GM12875 (cell line): Measurements from ENCODE around the gene AGO3.

ENCODE experiments used
- H3K4me3 ChIP-seq: one replicate; pipeline ENCODE4 v1.5.1; 2011; ENCODE audit warnings: low read depth, low read length, control low read depth
- TF ChIP-seq, protein P1 (sequence below): IDR thresholded peaks from 2 replicates; pipeline ENCODE4 v1.5.1; 2011; ENCODE audit warnings: low read depth, mild to moderate bottlenecking, control low read depth, inconsistent platforms, low read length, moderate library complexity, borderline replicate concordance; ENCODE audit not compliant: insufficient read depth

Gene AGO3

DNA sequence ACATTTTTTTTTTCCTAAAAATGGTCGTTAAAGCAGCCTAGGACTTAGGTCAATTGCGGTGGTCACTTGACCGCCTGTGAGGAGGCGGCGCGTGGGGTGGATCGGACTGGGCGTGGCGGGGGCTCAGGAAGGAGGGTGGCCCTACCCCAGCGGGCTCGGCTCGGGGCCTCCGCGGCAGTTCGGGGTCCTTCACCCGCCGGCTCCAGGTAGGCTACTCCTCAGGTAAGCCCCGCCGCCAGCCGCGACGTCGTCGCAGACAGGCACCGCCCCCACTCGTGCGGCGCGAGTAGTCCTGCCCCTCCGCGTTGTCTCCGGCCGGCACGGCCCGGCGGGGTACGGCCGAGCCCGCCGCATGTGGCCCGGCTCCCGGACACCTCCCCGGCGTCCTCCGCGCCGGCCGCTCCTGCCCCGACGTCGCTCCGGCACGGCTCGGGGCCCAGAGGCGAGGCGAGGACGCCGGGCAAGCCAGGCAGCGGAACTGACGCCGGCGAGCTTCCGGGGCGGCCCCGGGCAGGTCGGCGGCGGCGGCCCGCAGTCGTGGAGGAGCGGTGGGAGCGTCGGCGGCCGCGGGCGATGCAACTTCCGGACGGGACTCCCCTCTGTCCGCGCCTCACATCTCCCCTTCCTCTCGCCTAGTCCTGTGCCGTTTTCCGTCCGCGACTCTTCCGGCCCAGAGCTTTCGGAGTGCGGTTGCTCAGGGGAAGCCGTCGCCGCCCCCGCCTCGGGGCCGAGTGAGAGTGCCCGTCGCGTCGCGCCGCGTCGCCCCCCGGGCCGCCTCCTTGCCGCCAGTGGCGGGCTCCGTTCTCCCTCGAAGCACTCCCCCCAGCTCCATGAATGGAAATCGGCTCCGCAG lies at the start of gene AGO3:
AGO3 (plus strand) TSS at position 513 of the 853 bp plus-strand sequence; CDS start at position 835, 322 bp downstream.
- H3K4me3 ChIP-seq, result peak within 1 kb of the TSS; percentile 99
- TF ChIP-seq, protein P1, sequence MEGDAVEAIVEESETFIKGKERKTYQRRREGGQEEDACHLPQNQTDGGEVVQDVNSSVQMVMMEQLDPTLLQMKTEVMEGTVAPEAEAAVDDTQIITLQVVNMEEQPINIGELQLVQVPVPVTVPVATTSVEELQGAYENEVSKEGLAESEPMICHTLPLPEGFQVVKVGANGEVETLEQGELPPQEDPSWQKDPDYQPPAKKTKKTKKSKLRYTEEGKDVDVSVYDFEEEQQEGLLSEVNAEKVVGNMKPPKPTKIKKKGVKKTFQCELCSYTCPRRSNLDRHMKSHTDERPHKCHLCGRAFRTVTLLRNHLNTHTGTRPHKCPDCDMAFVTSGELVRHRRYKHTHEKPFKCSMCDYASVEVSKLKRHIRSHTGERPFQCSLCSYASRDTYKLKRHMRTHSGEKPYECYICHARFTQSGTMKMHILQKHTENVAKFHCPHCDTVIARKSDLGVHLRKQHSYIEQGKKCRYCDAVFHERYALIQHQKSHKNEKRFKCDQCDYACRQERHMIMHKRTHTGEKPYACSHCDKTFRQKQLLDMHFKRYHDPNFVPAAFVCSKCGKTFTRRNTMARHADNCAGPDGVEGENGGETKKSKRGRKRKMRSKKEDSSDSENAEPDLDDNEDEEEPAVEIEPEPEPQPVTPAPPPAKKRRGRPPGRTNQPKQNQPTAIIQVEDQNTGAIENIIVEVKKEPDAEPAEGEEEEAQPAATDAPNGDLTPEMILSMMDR, result no peak

DNA sequence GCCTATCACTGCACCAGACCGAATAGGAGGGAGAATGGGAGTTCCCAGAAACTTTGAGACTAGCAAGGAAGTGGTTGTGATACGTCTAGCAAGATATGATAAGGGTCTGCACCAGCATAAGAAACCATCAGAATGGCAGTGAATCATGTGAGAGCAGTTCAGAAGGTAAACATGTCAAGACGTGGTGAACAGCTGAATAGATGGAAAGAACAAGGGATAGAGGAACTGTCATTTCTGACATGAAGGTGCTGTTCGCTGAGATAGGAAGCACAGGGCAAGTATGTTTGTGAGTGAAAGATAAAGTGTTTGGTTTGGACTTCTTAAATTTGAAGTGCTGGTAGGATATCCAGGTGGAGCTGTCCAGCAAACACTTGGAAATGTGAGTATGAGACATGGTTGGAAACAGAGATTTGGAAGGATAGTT lies 49.0 kb upstream of the AGO3 start:
- H3K4me3 ChIP-seq, result no peak overlapping the region

DNA sequence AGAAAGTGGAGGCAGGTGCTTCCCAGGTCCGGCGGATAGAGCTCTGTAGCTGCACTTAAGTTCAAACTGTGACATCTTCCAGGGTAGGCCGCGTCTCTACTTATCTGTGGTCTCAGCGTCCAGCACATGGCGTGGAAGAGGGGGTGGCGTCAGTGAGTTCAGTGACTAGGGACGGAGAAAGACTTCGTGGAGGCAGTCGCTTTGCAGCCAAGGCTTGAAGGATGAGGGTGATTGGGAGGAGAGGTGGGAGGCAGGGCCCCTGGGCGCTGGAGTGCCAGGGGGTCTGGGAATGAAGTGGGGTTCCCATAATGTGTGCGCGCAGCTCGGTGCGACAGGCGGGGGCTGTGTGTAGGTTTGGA lies 48.3 kb upstream of the AGO3 start:
- no peak overlapping the region for H3K4me3 ChIP-seq

More for the DNA sequence above, 49.0 kb upstream of the AGO3 start:
- TF ChIP-seq, protein P1, result no peak

DNA sequence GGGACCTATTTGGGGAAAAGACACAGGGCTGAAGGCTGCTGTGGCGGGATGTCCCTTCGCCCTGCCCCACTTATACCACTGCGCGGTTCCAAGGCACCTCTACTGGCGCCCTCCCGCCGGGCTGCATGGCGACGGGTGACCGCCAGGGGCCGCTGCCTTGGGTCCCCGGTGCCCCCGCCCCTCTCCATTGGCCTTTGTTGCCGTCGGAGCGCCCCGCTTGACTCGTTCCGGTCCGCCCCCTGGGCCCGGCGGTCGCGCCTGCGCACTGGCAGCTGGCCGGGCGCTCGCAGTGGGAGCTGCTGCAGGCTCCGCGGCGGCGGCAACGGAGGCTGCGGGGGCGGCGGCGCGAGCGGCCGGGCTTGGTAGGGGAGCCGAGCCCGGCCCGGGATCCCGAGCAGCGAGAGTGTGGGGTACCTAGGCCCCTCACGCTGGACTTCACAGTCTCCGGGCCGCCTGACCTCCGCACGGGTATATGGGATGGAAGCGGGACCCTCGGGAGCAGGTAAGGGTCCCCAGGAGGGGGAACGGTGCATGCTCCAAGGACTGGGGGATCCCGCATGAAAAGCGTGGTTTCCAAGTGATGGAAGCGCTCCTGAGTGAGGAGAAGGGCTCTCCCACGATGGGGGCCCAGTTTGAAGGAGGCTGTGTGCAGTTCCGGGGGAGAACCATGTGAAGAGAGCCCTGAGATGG lies 47.8 kb upstream of the AGO3 start, which contains the start of gene AGO1:
AGO1 (plus strand) TSS at position 265 of the 690 bp plus-strand sequence; CDS start at position 478, 213 bp downstream.
- peak within 1 kb of the TSS; percentile 98 for H3K4me3 ChIP-seq
- TF ChIP-seq, protein P1, result peak; percentile 99

More for the DNA sequence above, 48.3 kb upstream of the AGO3 start:
- TF ChIP-seq, protein P1, result no peak

DNA sequence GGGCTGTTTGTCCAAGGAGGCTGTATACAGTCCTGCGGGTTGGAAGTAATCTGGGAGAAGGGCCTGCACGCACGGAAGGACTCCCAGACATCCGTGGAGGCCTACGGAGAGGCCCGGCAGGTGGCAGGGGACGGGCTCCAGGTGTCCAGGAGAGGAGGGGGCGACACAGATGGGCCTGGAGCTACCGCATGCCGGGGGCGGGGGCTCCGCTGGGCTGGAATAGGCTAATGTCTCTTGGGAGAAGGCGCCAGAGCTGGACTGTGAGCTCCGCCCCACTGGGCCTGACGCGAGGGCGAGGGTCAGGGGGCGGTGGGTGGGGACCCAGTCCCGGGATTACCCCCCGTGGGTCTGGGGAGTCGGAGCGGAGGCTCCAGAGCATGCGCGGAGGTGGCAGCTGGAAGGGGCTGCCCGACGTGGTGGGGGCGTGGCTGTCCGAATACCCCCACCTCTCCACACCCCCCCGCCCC lies 47.2 kb upstream of the AGO3 start:
- TF ChIP-seq, protein P1, result no peak

DNA sequence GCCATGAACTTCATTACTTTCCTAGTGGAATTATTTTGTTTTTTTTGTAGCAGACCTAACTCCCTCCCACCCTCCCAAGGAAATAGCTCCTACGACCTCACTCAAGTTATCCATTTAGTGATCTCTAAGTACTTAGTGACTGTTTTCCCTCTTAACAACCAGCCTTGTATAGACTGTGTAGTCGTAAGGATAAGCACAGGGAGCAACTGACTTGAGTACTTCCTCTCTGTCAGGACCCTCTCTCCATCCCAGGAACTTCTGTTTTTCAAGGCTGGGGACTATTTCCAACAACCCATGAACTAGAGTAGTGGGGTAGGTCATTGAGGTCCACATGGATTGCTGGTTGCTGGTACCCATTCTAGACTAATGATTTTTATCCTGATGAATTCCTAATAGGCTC lies 46.0 kb upstream of the AGO3 start:
- H3K4me3 ChIP-seq, result no peak overlapping the region
- TF ChIP-seq, protein P1, result no peak

More for the DNA sequence above, 47.2 kb upstream of the AGO3 start:
- H3K4me3 ChIP-seq, result peak overlapping the region; percentile 98
